GM15510 (cell line): ENCODE results near the gene ADH4.

Experiments used
- POLR2A ChIP-seq: IDR thresholded peaks from 3 replicates; pipeline ENCODE4 v1.6.1; 2011; ENCODE audit warnings: borderline replicate concordance; ENCODE audit not compliant: insufficient read length; ENCODE audit errors: extremely low read depth

The ADH4 gene

GRCh38 chr4:99149426-99150019 is 5.4 kb upstream of the ADH4 start:
- TF ChIP-seq POLR2A = no peak

- TF ChIP-seq POLR2A = no peak
Observed at GRCh38 chr4:99148550-99148949, 4.5 kb upstream of the ADH4 start.

- TF ChIP-seq POLR2A = no peak
Observed at GRCh38 chr4:99144587-99144986, 490 bp upstream of the ADH4 start.

GRCh38 chr4:99136329-99136728 is 7.8 kb downstream of the ADH4 start:
- TF ChIP-seq POLR2A = no peak

GRCh38 chr4:99135541-99136162 is 8.4 kb downstream of the ADH4 start:
- TF ChIP-seq POLR2A = no peak

GRCh38 chr4:99134586-99134985 is 9.5 kb downstream of the ADH4 start:
- TF ChIP-seq POLR2A = no peak

- TF ChIP-seq POLR2A = no peak
Observed at GRCh38 chr4:99131378-99131777, 12.7 kb downstream of the ADH4 start.

GRCh38 chr4:99126376-99126775 is 17.7 kb downstream of the ADH4 start:
- TF ChIP-seq POLR2A = no peak

- TF ChIP-seq POLR2A = no peak
Observed at GRCh38 chr4:99121008-99121407, 23.1 kb downstream of the ADH4 start.

GRCh38 chr4:99120501-99120900 is 23.6 kb downstream of the ADH4 start:
- no peak for TF ChIP-seq POLR2A

- TF ChIP-seq POLR2A = no peak
Observed at GRCh38 chr4:99117876-99118693, 26.0 kb downstream of the ADH4 start.

GRCh38 chr4:99104153-99104552 is 39.9 kb downstream of the ADH4 start:
- no peak for TF ChIP-seq POLR2A

GRCh38 chr4:99103166-99103565 is 40.9 kb downstream of the ADH4 start:
- no peak for TF ChIP-seq POLR2A

- TF ChIP-seq POLR2A = no peak
Observed at GRCh38 chr4:99102634-99103033, 41.5 kb downstream of the ADH4 start.

- TF ChIP-seq POLR2A = no peak
Observed at GRCh38 chr4:99100876-99101275, 43.2 kb downstream of the ADH4 start.

GRCh38 chr4:99099311-99099710 is 44.8 kb downstream of the ADH4 start:
- no peak for TF ChIP-seq POLR2A
